ENCODE data around the gene MT1M.
A peak's percentile ranks its signal among the peaks of the same experiment; 100 is the strongest.

MT1M gene

GRCh38 chr16:56629531-56629930, 2.9 kb upstream of the MT1M start:
- no peak for DNase-seq

- no peak for DNase-seq
These were observed 2.3 kb upstream of the MT1M start for GRCh38 chr16:56630134-56630533.

DNA sequence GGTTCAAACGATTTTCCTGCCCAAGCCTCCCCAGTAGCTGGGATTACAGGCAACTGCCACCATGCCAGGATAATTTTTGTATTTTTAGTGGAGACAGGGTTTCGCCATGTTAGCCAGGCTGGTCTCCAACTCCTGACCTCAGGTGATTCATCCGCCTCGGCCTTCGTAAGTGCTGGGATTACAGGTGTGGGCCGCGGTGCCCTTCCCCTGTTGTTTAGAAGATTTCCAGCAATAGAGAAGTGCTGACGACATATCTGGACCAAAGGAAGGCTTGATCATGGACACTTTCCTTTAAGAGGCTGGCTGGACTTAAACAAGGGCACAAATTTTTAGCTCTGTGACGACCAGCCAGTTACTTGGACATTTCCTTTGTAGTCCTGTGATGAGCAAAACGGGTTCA, 1.3 kb upstream of the MT1M start:
- no peak for DNase-seq

DNA sequence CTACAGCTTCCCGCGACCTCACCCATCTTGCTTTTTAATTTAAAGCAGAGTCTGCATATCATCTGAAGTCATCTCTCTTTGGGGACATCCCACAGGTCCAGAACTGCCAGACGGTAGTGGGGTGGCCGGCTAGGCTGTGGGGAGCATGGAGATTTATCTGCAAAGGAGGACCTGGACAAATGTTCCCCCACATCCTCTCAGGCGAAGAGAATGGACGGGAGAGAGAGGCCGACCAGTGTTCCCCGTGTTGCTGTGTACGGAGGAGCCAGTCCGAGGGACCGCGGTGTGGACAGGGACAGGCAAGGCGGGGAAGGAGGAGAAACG, 665 bp upstream of the MT1M start:
- DNase-seq, result no peak

- DNase-seq, result no peak
These were observed 448 bp downstream of the MT1M start for GRCh38 chr16:56632848-56633365.

- no peak for DNase-seq
These were observed 1.1 kb downstream of the MT1M start for GRCh38 chr16:56633535-56633934.

GRCh38 chr16:56634715-56635440, 2.4 kb downstream of the MT1M start:
- DNase-seq, result no peak

DNA sequence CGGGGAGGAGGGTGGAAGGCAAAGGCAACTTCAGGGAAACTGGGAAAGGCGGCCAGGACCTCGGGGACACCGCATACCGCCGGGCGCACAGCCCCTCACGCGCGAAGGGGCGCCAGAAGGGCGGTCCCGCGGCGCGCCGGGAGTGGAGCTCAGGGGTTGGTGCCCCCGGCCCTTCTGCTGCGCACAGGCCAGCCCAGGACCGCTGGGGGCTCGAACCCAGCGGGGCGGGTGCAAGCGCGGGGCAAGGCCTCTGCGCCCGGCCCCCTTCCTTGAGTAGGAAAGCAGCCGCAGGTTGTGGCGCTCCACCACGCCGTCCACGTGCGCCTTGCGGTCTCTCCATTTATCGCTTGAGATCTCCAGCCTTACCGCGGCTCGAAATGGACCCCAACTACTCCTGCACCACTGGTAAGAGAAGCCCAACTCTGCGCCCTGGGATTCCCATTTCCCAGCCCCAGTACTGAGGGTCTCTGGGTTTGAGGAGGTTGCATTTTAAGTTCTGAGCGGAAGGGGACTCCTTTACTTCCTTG, 3.0 kb downstream of the MT1M start:
- no peak for DNase-seq

GRCh38 chr16:56636616-56637413, 4.4 kb downstream of the MT1M start:
- no peak for DNase-seq

- no peak for DNase-seq
These were observed 5.6 kb downstream of the MT1M start, which contains the start of gene MT1A for GRCh38 chr16:56637814-56638750. MT1A (plus strand) TSS chr16:56638666; CDS start chr16:56638739, 73 bp downstream.

DNA sequence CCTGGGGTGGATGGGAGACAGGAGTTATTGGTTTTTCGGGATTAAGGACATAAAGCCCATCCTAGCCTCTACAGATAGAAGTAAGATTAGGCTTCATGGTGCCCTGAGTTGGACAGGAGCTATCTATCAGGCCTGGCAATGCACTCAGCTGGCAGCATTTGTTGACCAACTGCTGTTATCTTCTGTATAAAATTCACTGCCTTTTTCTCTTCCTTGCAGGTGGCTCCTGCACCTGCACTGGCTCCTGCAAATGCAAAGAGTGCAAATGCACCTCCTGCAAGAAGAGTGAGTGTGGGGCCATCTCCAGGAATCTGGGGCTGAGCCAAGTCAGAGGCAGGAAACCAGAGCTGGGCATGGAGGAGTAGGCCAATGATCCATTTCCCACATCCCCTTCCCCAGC, 6.6 kb downstream of the MT1M start:
- DNase-seq, result no peak

DNA sequence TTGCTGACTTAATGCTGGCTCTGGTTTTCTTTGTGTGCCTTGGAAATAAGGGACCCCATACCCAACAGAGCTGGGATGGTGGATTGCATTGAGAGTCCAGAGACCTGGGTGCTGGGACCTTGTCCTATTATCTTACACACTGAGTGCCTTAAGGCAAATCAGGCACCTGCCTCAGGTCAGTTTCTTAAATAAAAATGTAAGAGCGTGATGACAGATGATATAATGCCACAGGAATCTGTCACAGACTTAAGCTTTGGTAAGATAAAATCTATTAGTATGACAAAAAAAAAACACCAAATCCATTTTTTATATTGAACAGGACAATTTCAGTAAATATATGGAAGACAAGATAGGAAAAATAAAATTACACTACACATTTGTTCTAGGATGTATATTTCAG, 7.6 kb downstream of the MT1M start:
- no peak for DNase-seq

- DNase-seq, result no peak
These were observed 8.7 kb downstream of the MT1M start for GRCh38 chr16:56641166-56641565.

DNA sequence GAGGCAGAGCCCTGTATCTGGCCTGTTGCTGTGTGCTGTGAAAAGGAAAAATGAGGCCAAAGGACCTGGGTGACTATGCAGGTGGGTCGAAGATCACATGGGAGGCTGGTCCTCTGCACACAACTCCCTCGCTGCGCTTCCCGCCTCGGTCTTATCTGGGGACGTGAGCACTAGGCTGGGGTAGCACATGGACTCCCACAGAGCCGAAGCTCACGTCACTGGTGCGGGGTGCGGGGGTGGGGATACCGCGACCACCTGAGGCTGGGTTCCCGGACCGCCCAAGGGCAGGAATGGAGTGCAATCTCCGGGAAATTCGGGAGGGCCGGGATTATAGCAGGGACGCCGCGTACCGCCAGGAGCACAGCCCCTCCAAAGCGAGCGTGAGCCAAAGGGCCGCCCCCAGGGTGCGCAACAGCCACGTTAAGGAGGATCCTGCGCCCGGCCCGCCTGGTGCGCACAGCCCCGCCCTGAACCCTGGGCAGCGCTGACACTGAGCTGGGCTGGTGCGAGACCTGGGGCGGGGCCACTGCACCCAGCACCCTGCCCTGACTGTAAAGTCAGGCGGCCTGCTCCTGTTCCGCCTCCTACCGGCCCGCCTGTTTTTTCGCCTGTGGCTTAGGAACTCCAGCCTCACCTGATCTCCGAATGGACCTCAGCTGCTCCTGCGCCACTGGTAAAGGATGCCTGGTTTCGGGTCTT, 10.8 kb downstream of the MT1M start:
- peak; percentile 72 for DNase-seq

- no peak for DNase-seq
These were observed 11.4 kb downstream of the MT1M start for GRCh38 chr16:56643833-56644232.

DNA sequence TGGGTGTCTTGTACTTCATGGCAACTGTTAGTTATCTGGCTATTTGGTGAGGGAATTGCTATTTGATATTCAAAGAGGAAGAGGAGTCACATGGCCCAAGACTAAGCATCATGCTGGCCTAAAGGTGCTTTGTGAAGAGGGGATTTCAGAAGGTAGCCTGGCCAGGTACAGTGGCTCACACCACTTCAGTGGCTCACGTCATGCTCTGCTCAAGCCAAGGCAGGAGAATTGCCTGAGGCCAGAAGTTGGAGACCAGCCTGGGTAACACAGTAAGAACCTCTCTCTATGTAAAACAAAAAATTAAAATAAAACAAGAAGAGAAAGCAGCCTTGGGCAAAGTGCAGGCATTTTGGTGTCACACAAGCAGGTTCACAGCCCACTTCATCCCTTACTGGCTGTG, 12.9 kb downstream of the MT1M start:
- DNase-seq, result no peak

GRCh38 chr16:56645838-56646237, 13.4 kb downstream of the MT1M start:
- DNase-seq, result no peak

- DNase-seq, result no peak
These were observed 15.4 kb downstream of the MT1M start for GRCh38 chr16:56647641-56648431.

GRCh38 chr16:56649271-56649670, 16.8 kb downstream of the MT1M start:
- DNase-seq, result no peak

GRCh38 chr16:56649820-56650219, 17.4 kb downstream of the MT1M start:
- no peak for DNase-seq

DNA sequence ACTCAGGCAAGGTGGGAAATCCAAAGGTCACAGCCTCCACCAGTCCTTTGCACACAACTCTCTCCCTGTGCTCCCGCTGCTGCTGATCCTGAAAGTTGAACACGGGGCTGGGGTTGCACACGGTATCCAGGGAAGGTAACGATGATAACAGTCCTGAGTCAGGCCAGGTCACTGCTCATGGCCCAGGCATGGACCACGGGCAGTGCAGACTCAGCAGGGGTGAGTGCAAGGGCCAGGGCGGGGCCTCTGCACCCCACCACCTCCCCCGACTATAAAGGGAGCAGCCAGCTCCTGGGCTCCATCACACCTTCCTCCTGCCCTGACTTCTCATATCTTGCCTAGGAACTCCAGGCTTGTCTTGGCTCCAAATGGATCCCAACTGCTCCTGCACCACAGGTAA, 19.1 kb downstream of the MT1M start, which contains the start of gene MT1B:
MT1B (plus strand) TSS at position 301 of the 400 bp plus-strand sequence; CDS start at position 369, 68 bp downstream.
- DNase-seq, result no peak
